Left lung (tissue), 10 donors: ENCODE measurements around the gene MT1E. TPM values are rescaled to one million over a fixed set of nuclear protein-coding genes. Genes with fewer than 3 reads are reported as not detected.

Experiments
- ATAC-seq: fragments of 200-7000 bp; cut with Tn5 transposase; one replicate; pipeline ENCODE4 v1.9.1; 2020; ENCODE audit warnings: moderate library complexity
- DNase-seq, 4 donors: peaks; one replicate each; pipeline ENCODE4 v3.0.0-alpha.2; 2013 to 2020
- H3K27ac ChIP-seq, 2 donors: fragments of 200-600 bp; sonication (generic) in 1 of 2; one replicate each; pipeline versions ENCODE4 v1.5.0 to v1.8.0; 2020 to 2021
- H3K27me3 ChIP-seq, 2 donors: fragments of 200-600 bp; sonication (generic) in 1 of 2; one replicate each; pipeline versions ENCODE4 v1.5.0 to v1.8.0; 2020 to 2021
- H3K36me3 ChIP-seq, 2 donors: fragments of 200-600 bp; sonication (generic) in 1 of 2; one replicate each; pipeline versions ENCODE4 v1.5.0 to v1.8.0; 2020 to 2021
- H3K4me1 ChIP-seq, 2 donors: fragments of 200-600 bp; one replicate each; pipeline ENCODE4 v1.8.0; 2021
- H3K4me3 ChIP-seq, 2 donors: fragments of 200-600 bp; sonication (generic) in 1 of 2; one replicate each; pipeline versions ENCODE4 v1.5.0 to v1.8.0; 2020 to 2021; ENCODE audit warnings: mild to moderate bottlenecking in 1 of 2
- H3K9me3 ChIP-seq, 2 donors: fragments of 200-600 bp; sonication (generic) in 1 of 2; one replicate each; pipeline versions ENCODE4 v1.5.0 to v1.8.0; 2020 to 2021
- CTCF ChIP-seq, 2 donors: fragments of 200-600 bp; sonication (generic) in 1 of 2; IDR thresholded peaks; one replicate each; pipeline versions ENCODE4 v1.5.0 to v1.8.0; 2021; ENCODE audit warnings: antibody characterized with exemption in 2 of 2
- intact Hi-C, 2 donors: fragments of 100-400 bp; cut with DNase I; formaldehyde crosslinking; loops; one replicate each; pipeline versions ENCODE4 v1.11.2 to v1.14.2; 2022
- polyA plus RNA-seq, 6 donors: library from polyadenylated mRNA; unstranded; fragments of 120-200 nt; gene quantifications; one replicate each; pipeline ENCODE4 v1.2.1, GENCODE V29; 2013; ENCODE audit not compliant: insufficient read length in 6 of 6
- total RNA-seq, 2 donors: library from RNA; stranded (reverse); fragmentation: NEBNext Ultra II Directional; extraction: Animal tissue kit (Norgen Biotek cat#: 25700); gene quantifications; one replicate each; pipeline ENCODE4 v1.2.1, GENCODE V29; 2021
- donor health status: DM: no; HTN: yes; CAD: no.
- donor health status: DM: no; HTN: no; CAD: no.

MT1E gene
- total and polyA plus RNA-seq, 8 donors: 9.0 to 262 (median 12.7) TPM

DNA sequence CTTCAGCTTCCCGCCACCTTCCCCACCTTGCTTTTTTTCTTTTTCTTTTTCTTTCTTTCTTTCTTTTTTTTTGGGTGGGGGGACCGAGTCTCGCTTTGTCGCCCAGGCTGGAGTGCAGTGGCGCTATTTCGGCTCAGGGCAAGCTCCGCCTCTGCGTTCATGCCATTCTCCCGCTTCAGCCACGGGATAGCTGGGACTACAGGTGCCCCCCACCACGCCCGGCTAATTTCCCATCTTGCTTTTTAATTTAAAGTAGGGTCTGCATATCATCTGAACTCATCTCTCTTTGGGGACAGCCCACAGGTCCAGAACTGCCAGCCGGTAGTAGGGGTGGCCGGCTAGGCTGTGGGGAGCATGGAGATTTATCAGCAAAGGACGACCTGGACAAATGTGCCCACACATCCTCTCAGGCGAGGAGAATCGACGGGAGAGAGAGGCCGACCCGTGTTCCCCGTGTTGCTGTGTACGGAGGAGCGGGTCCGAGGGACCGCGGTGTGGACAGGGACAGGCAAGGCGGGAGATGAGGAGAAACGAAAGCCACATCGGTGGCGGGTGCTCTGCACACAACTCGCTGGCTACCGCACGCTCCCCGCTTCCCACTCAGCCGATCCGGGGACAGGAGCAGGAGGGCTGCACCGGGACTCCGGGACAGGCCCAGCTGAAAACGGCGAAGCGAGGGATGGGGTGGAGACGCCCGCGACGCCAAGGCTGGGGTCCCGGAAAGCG lies 9.3 kb downstream of the MT1E start:
- H3K27me3 ChIP-seq: peaks cover 35 to 93% of the 10 kb centered on the region in 2 donors
- intact Hi-C loops: no loop called here
- TF ChIP-seq CTCF (IDR thresholded peaks at IDR 0.05): no peak
- H3K36me3 ChIP-seq: no peaks in the 10 kb centered on the region
- no peaks in the 10 kb centered on the region for H3K9me3 ChIP-seq
- ATAC-seq (no peak), DNase-seq (peak in 1 of 4 donors; percentile 49)
- no peak overlapping the region for H3K27ac ChIP-seq
- H3K4me3 ChIP-seq: peak overlapping the region in 1 of 2 donors; percentile 6
- peaks cover 0 to 31% of the 10 kb centered on the region in 2 donors for H3K4me1 ChIP-seq

DNA sequence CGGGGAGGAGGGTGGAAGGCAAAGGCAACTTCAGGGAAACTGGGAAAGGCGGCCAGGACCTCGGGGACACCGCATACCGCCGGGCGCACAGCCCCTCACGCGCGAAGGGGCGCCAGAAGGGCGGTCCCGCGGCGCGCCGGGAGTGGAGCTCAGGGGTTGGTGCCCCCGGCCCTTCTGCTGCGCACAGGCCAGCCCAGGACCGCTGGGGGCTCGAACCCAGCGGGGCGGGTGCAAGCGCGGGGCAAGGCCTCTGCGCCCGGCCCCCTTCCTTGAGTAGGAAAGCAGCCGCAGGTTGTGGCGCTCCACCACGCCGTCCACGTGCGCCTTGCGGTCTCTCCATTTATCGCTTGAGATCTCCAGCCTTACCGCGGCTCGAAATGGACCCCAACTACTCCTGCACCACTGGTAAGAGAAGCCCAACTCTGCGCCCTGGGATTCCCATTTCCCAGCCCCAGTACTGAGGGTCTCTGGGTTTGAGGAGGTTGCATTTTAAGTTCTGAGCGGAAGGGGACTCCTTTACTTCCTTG lies 9.9 kb downstream of the MT1E start:
- Histone ChIP-seq H3K4me3 (peak overlapping the region in 1 of 2 donors; percentile 6), H3K27me3 (peaks cover 35 to 100% of the 10 kb centered on the region in 2 donors)
- intact Hi-C loops: no loop called here

GRCh38 chr16:56636616-56637413 lies 11.2 kb downstream of the MT1E start:
- no peaks in the 10 kb centered on the region for H3K9me3 ChIP-seq
- no peak for TF ChIP-seq CTCF (IDR thresholded peaks at IDR 0.05)
- no peak for ATAC-seq
- intact Hi-C loops: no loop called here
- no peaks in the 10 kb centered on the region for H3K36me3 ChIP-seq
- H3K4me1 ChIP-seq: peaks cover 0 to 31% of the 10 kb centered on the region in 2 donors
- DNase-seq: no peak
- H3K4me3 ChIP-seq: no peak overlapping the region
- H3K27ac ChIP-seq: no peak overlapping the region
- peaks cover 35 to 98% of the 10 kb centered on the region in 2 donors for H3K27me3 ChIP-seq

More for the DNA sequence above, 9.9 kb downstream of the MT1E start:
- Histone ChIP-seq H3K4me1 (peaks cover 0 to 31% of the 10 kb centered on the region in 2 donors), H3K27ac (no peak overlapping the region), H3K36me3 (no peaks in the 10 kb centered on the region), H3K9me3 (no peaks in the 10 kb centered on the region)
- no peak for ATAC-seq
- TF ChIP-seq CTCF (IDR thresholded peaks at IDR 0.05): no peak
- peak in 1 of 4 donors; percentile 65 for DNase-seq

DNA sequence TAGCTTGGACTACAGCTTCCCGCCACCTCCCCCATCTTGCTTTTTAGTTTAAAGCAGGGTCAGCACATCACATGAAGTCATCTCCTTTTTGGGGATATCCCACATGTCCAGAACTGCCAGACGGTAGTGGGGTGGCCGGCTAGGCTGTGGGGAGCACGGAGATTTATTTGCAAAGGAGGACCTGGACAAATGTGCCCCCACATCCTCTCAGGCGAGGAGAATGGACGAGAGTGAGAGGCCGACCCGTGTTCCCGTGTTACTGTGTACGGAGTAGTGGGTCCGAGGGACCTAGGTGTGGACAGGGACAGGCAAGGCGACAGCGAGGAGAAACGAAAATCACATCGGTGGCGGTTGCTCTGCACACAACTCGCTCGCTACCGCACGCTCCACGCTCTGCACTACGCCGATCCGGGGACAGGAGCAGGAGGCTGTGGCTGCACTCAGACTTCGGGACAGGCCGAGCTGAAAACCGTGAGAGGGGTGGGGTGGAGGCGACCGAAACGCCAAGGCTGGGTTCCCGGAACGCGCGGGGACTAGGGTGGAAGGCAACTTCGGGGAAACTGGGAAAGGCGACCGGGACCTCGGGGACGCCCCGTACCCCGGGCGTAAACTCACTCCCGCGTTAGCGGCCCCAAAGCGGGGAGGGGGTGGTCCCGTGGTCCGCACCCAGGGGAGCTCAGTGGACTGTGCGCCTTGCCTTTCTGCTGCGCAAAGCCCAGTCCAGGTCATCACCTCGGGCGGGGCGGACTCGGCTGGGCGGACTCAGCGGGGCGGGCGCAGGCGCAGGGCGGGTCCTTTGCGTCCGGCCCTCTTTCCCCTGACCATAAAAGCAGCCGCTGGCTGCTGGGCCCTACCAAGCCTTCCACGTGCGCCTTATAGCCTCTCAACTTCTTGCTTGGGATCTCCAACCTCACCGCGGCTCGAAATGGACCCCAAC lies 12.5 kb downstream of the MT1E start, which contains the start of gene MT1A:
MT1A (plus strand) TSS at position 853 of the 937 bp plus-strand sequence; CDS start at position 926, 73 bp downstream.
- no peaks in the 10 kb centered on the region for H3K9me3 ChIP-seq
- peak within 1 kb of the TSS; percentile 26 to 58 for H3K27ac ChIP-seq
- peak within 1 kb of the TSS; percentile 34 to 41 for H3K4me3 ChIP-seq
- peak; percentile 36 to 89 (median 63) for DNase-seq
- TF ChIP-seq CTCF (IDR thresholded peaks at IDR 0.05): no peak
- peaks cover 26 to 96% of the 10 kb centered on the region in 2 donors for H3K27me3 ChIP-seq
- peak; percentile 89 for ATAC-seq
- intact Hi-C loops: no loop called here
- H3K36me3 ChIP-seq: no peaks in the 10 kb centered on the region
- peaks cover 0 to 32% of the 10 kb centered on the region in 2 donors for H3K4me1 ChIP-seq
